GM08714 (cell line): ENCODE data around the gene VPS37C.
"Not testable (repeated sequence)": the region's sequence is repeated elsewhere in the genome, so short reads cannot be mapped to it uniquely, and the experiment has no call there.

ENCODE experiments used
- H3K4me3 ChIP-seq: fragments of 200-500 bp; sonication (Bioruptor generic); 2 replicates; pipeline ENCODE4 v1.5.1; 2014; ENCODE audit warnings: mild to moderate bottlenecking, low read length, inconsistent platforms
- ZNF274 ChIP-seq: IDR thresholded peaks from 2 replicates; pipeline ENCODE4 v1.6.1; 2012; ENCODE audit warnings: mild to moderate bottlenecking, low read depth, low read length

Gene VPS37C

GRCh38 chr11:61161190-61162091, at the start of gene VPS37C:
Gene VPS37C (minus strand): TSS chr11:61161426. CDS start chr11:61138829, 22,597 bp downstream.
- TF ChIP-seq ZNF274 = no peak
- H3K4me3 ChIP-seq = peak within 1 kb of the TSS; percentile 95

- not testable (repeated sequence) for H3K4me3 ChIP-seq
These were observed 49.4 kb upstream of the VPS37C start for GRCh38 chr11:61210629-61211028.

- H3K4me3 ChIP-seq = not testable (repeated sequence)
These were observed 46.5 kb upstream of the VPS37C start for GRCh38 chr11:61207636-61208310.

- not testable (repeated sequence) for H3K4me3 ChIP-seq
These were observed 43.4 kb upstream of the VPS37C start for GRCh38 chr11:61204502-61205059.

- H3K4me3 ChIP-seq = not testable (repeated sequence)
These were observed 42.6 kb upstream of the VPS37C start for GRCh38 chr11:61203873-61204272.

- not testable (repeated sequence) for H3K4me3 ChIP-seq
These were observed 41.9 kb upstream of the VPS37C start, which contains the start of gene PGA3 for GRCh38 chr11:61202950-61203746. Gene PGA3 (plus strand): TSS chr11:61203515. CDS start chr11:61203565, 50 bp downstream.

GRCh38 chr11:61201476-61201875, 40.2 kb upstream of the VPS37C start:
- H3K4me3 ChIP-seq = no peak overlapping the region
- TF ChIP-seq ZNF274 = no peak

GRCh38 chr11:61198948-61199523, 37.8 kb upstream of the VPS37C start:
- no peak overlapping the region for H3K4me3 ChIP-seq
- TF ChIP-seq ZNF274 = no peak

- H3K4me3 ChIP-seq = no peak overlapping the region
- TF ChIP-seq ZNF274 = no peak
These were observed 37.1 kb upstream of the VPS37C start for GRCh38 chr11:61198361-61198760.

- H3K4me3 ChIP-seq = no peak overlapping the region
- no peak for TF ChIP-seq ZNF274
These were observed 34.5 kb upstream of the VPS37C start for GRCh38 chr11:61195719-61196118.

- H3K4me3 ChIP-seq = no peak overlapping the region
- no peak for TF ChIP-seq ZNF274
These were observed 33.9 kb upstream of the VPS37C start for GRCh38 chr11:61194981-61195695.

- H3K4me3 ChIP-seq = no peak overlapping the region
- TF ChIP-seq ZNF274 = no peak
These were observed 33.0 kb upstream of the VPS37C start for GRCh38 chr11:61194169-61194671.

GRCh38 chr11:61193596-61193995, 32.4 kb upstream of the VPS37C start:
- TF ChIP-seq ZNF274 = no peak
- no peak overlapping the region for H3K4me3 ChIP-seq
